Gastroesophageal sphincter (tissue), 3 donors: Measurements from ENCODE around the gene TUBB6.

Experiments
- EP300 ChIP-seq: sonication (generic); formaldehyde crosslinking; IDR thresholded peaks from one replicate; pipeline ENCODE4 v1.6.1; 2017; ENCODE audit warnings: antibody characterized with exemption, mild to moderate bottlenecking
- POLR2A ChIP-seq, 2 donors: fragments of 450-650 bp; IDR thresholded peaks; one replicate each; pipeline ENCODE4 v1.6.1; 2017; ENCODE audit warnings: antibody characterized with exemption in 2 of 2, mild to moderate bottlenecking in 2 of 2, moderate library complexity in 1 of 2
- POLR2AphosphoS5 ChIP-seq: sonication (generic); formaldehyde crosslinking; IDR thresholded peaks from one replicate; pipeline ENCODE4 v1.6.1; 2017; ENCODE audit warnings: antibody characterized with exemption
- TF ChIP-seq, protein P1 (sequence below), 4 experiments: fragments of 200-600 bp in 2 of 4; fragments of 450-650 bp in 2 of 4; sonication (generic) in 1 of 4; IDR thresholded peaks; one replicate each; pipeline ENCODE4 v1.5.1; 2017 to 2019; ENCODE audit warnings: antibody characterized with exemption in 4 of 4, mild to moderate bottlenecking in 2 of 4, moderate library complexity in 2 of 4

DNA sequence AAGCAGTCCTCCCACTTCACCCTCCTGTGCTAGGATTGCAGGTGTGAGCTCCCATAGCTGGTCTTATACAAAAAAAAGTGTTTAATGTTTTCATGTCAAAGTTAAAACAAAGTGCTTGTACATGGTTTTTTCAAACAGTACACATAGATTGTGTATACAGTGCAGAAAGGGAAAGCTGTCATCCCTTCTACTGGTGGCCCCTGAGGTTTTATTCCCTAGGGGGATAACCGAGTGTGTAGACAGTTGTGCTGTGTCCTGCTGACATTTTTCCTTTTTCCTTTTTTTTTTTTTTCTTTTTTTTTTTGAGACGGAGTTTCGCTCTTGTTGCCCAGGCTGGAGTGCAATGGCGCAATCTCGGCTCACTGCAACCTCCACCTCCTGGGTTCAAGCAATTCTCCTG, 10.8 kb downstream of the TUBB6 start:
- TF ChIP-seq, protein P1, sequence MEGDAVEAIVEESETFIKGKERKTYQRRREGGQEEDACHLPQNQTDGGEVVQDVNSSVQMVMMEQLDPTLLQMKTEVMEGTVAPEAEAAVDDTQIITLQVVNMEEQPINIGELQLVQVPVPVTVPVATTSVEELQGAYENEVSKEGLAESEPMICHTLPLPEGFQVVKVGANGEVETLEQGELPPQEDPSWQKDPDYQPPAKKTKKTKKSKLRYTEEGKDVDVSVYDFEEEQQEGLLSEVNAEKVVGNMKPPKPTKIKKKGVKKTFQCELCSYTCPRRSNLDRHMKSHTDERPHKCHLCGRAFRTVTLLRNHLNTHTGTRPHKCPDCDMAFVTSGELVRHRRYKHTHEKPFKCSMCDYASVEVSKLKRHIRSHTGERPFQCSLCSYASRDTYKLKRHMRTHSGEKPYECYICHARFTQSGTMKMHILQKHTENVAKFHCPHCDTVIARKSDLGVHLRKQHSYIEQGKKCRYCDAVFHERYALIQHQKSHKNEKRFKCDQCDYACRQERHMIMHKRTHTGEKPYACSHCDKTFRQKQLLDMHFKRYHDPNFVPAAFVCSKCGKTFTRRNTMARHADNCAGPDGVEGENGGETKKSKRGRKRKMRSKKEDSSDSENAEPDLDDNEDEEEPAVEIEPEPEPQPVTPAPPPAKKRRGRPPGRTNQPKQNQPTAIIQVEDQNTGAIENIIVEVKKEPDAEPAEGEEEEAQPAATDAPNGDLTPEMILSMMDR (IDR thresholded peaks at IDR 0.05), result no peak
- TF ChIP-seq POLR2AphosphoS5, result no peak
- TF ChIP-seq POLR2A (IDR thresholded peaks at IDR 0.05), result no peak
- no peak for TF ChIP-seq EP300
